ENCODE data around the gene CALCOCO2. TPM values are rescaled to one million over a fixed set of nuclear protein-coding genes. Genes with fewer than 3 reads are reported as not detected.
"Not testable (repeated sequence)": the region's sequence is repeated elsewhere in the genome, so short reads cannot be mapped to it uniquely, and the experiment has no call there.

Gene CALCOCO2
- total RNA-seq, 2 donors from 2014 or later, result 60.1 to 78.8 TPM

- H3K4me1 ChIP-seq (replicated peaks), result no peaks in the 10 kb centered on the region
- TF ChIP-seq CTCF (IDR thresholded peaks at IDR 0.05), result no peak
- no peak for TF ChIP-seq POLR2AphosphoS5 (IDR thresholded peaks at IDR 0.05)
- TF ChIP-seq POLR2A (IDR thresholded peaks at IDR 0.05), result no peak
- no peak for DNase-seq (ENCODE audit: low spot score)
- peaks cover 0 to 4% of the 10 kb centered on the region in 2 donors for H3K36me3 ChIP-seq
- intact Hi-C loops (cut with DNase I), result no loop called here
- no peak overlapping the region for H3K4me3 ChIP-seq
- H3K27ac ChIP-seq, result no peak overlapping the region
- H3K9me3 ChIP-seq, result no peaks in the 10 kb centered on the region
- H3K27me3 ChIP-seq (replicated peaks; ENCODE audit: insufficient read depth), result no peaks in the 10 kb centered on the region
- WGBS, result 50% methylated on average over 3 of the region's 3 CpGs
Measured at GRCh38 chr17:48868916-48869500, 38.2 kb downstream of the CALCOCO2 start.

- intact Hi-C loops (cut with DNase I), result no loop called here
- no peak for DNase-seq (ENCODE audit: low spot score)
- WGBS, result 73% methylated on average over 6 of the region's 6 CpGs
Measured at GRCh38 chr17:48869821-48870318, 39.0 kb downstream of the CALCOCO2 start.

GRCh38 chr17:48871035-48871550 is 40.3 kb downstream of the CALCOCO2 start:
- intact Hi-C loops (cut with DNase I), result no loop called here
- H3K27me3 ChIP-seq (replicated peaks; ENCODE audit: insufficient read depth), result no peaks in the 10 kb centered on the region
- H3K27ac ChIP-seq, result no peak overlapping the region
- no peak for DNase-seq (ENCODE audit: low spot score)
- no peak for TF ChIP-seq POLR2A (IDR thresholded peaks at IDR 0.05)
- no peak for TF ChIP-seq POLR2AphosphoS5 (IDR thresholded peaks at IDR 0.05)
- no peak for TF ChIP-seq CTCF (IDR thresholded peaks at IDR 0.05)
- no peak overlapping the region for H3K4me3 ChIP-seq
- no peaks in the 10 kb centered on the region for H3K9me3 ChIP-seq
- H3K4me1 ChIP-seq (replicated peaks), result no peaks in the 10 kb centered on the region
- WGBS, result 60% methylated on average over 4 of the region's 4 CpGs
- H3K36me3 ChIP-seq, result no peaks in the 10 kb centered on the region

More at GRCh38 chr17:48869821-48870318, 39.0 kb downstream of the CALCOCO2 start:
- TF ChIP-seq POLR2A (IDR thresholded peaks at IDR 0.05) (no peak), POLR2AphosphoS5 (IDR thresholded peaks at IDR 0.05) (no peak), CTCF (IDR thresholded peaks at IDR 0.05) (no peak)
- Histone ChIP-seq H3K4me1 (replicated peaks) (no peaks in the 10 kb centered on the region), H3K9me3 (no peaks in the 10 kb centered on the region), H3K27me3 (replicated peaks; ENCODE audit: insufficient read depth) (no peaks in the 10 kb centered on the region), H3K36me3 (no peaks in the 10 kb centered on the region), H3K4me3 (no peak overlapping the region), H3K27ac (no peak overlapping the region)

- Histone ChIP-seq H3K4me3 (no peak overlapping the region), H3K36me3 (no peaks in the 10 kb centered on the region), H3K27me3 (replicated peaks; ENCODE audit: insufficient read depth) (no peaks in the 10 kb centered on the region), H3K4me1 (replicated peaks) (no peaks in the 10 kb centered on the region), H3K9me3 (no peaks in the 10 kb centered on the region), H3K27ac (no peak overlapping the region)
- TF ChIP-seq CTCF (IDR thresholded peaks at IDR 0.05) (no peak), POLR2AphosphoS5 (IDR thresholded peaks at IDR 0.05) (no peak), POLR2A (IDR thresholded peaks at IDR 0.05) (no peak)
- intact Hi-C loops (cut with DNase I), result no loop called here
- DNase-seq (ENCODE audit: low spot score), result no peak
- 64% methylated on average over 11 of the region's 11 CpGs for WGBS
Measured at GRCh38 chr17:48871551-48872351, 40.9 kb downstream of the CALCOCO2 start.

- DNase-seq (ENCODE audit: low spot score); intact Hi-C loops (cut with DNase I); H3K27me3 ChIP-seq (replicated peaks; ENCODE audit: insufficient read depth); H3K36me3 ChIP-seq; H3K4me3 ChIP-seq; H3K27ac ChIP-seq; H3K9me3 ChIP-seq; H3K4me1 ChIP-seq (replicated peaks): not testable (repeated sequence)
- 89% methylated on average over 3 of the region's 3 CpGs for WGBS
Measured at GRCh38 chr17:48872409-48872808, 41.6 kb downstream of the CALCOCO2 start.

Data from prostate gland (tissue), 2 donors.